Retina (tissue), 1 donor: Measurements from ENCODE around the gene MRPL21.

Experiments used
- DNase-seq: peaks from one replicate; pipeline ENCODE4 v3.0.0-alpha.2; 2016

The MRPL21 gene

DNA sequence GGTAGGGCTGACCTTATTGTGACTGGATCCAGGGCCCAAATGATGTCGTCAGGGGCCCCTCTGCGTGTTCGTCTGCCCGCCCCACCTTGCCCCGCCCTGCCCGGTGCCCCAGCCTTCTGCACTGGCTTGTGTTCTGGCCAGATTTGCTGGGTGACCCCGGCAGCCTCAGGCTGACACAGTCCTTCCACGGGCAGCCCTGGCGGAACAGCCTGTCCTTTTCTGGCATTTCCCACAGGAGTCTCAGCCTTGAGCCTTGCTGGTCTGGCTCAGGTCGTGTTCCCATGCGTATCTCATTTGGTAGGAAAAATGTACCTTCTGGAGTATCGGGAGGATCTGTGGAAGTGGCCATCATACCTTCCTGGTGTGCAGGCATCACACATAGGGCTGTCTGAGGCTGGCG lies 31.0 kb upstream of the MRPL21 start:
- no peak for DNase-seq

DNA sequence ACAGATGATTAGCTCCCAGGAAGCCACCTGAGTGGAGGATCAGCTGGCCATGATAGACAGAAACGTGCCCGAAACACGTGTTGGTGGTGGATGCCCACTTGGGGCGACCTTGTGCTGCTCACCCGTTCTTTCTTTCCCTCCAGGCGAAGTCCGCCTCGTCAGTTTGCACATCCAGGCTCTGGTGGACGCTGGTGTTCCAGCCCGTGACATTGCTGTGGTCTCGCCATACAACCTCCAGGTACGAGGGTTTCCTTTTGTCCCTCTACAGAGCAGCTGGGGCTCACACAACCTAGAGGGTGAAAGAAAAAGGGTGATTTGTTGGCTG lies 30.7 kb upstream of the MRPL21 start:
- no peak for DNase-seq

DNA sequence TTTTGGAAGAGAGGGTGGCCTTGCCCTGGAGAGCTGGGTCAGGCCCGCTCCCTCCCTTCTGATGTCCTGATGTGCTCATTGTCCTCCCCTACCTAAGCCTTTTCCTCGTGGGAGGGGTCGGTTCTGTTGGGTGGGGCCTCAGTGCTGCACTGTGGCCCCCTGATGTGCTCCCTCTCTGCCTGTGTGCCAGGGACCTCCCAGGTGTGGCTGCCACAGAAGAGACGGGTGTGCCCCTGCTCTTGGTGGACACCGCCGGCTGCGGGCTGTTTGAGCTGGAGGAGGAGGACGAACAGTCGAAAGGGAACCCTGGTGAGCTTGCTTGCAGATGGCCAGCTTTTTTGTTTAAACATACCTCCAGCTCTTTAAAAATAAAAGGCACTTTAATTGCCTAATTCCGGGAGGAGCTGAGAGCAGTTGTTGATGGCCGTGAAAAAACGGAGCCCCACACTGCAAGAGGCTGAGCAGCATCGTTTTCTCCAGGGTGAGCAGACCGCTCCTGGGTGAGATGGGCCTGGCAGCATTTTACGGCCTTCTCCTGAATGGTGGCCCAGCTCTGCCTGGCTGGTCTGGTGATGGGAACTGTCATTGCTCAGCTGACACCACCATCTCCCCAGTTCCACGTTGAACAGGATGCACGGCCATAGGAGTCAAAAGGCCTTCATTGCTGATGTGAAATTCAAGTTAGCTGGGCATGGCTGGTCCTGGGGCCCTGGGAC lies 30.1 kb upstream of the MRPL21 start:
- no peak for DNase-seq

- DNase-seq: no peak
These were observed 29.4 kb upstream of the MRPL21 start for GRCh38 chr11:68932933-68933577.

DNA sequence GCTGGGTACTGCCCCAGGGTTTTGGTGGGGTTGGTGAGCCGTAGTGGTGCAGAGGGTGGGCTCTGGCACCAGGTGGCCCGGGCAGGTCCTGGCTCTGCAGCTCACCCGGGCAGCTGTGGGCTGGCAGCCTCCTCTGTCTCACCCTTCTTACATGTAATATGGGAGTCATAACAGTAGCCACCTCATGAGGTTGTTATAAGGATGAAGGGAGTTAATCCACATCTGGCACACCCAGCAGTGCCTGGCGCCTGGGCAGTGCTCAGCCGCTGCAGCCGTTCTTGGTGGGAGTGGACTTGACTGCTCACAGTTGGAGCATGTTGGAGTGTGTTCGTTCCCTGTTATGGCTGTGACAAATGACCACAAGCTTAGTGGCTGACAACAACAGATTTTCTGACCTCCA lies 28.7 kb upstream of the MRPL21 start:
- DNase-seq: no peak

GRCh38 chr11:68931911-68932310 lies 28.3 kb upstream of the MRPL21 start:
- no peak for DNase-seq

DNA sequence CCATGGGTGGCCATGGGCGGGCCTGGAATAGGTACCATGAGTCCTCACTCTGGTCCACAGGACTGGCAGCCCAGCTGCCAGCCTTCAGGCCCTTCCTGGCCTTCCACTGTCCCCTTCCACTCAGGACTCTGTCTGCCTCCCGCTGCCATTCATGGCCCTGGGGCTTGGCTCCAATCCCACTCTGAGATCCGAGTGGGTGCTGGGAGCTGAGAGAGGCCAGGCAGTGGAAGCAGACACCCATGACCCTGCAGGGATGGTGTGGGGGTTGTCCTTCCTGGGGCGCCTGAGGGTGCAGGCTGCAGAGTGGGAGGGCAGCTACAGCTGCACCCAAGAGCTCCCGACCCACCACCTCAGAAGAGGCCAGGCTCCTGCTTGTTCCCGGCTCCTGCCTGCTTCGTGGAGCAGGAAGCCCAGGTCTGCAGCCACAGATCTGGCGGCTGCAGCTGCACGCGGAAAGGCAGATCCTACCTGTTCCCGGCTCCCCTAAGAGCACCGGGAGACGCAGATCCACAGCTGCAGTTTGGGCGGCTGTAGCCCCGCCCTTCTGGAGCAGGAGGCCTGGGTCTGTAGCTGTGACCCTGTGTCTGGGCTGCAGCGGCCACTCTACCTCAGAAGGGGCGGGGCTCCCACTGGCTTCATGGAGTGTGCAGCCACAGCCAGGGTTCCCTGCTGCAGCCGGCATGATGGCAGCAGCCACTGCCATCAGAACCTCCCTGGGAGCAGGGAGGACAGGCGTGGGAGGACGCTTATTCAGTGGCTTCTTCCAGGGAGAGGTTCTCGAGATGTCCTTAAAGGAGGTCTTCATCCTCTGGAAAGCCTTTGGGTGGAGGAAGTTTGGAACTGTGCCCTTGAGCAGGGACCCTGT lies 27.6 kb upstream of the MRPL21 start:
- DNase-seq: no peak

GRCh38 chr11:68929706-68930570 lies 26.3 kb upstream of the MRPL21 start:
- no peak for DNase-seq

DNA sequence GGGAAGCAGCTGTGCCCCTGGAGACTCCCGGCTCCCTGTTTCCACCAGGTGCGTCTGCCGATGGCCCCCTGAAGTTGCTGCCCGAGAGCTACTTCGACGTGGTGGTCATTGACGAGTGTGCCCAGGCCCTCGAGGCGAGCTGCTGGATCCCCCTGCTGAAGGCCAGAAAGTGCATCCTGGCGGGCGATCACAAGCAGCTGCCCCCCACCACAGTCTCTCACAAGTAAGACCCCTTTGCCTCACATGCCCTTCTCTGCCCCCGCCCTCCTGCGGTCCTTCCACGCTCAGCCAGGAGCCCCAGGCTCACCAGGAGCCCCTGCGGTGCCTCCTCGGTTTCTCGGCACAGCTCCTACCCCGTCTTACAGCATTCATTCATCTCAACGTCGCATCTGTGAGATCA lies 25.5 kb upstream of the MRPL21 start:
- no peak for DNase-seq

DNA sequence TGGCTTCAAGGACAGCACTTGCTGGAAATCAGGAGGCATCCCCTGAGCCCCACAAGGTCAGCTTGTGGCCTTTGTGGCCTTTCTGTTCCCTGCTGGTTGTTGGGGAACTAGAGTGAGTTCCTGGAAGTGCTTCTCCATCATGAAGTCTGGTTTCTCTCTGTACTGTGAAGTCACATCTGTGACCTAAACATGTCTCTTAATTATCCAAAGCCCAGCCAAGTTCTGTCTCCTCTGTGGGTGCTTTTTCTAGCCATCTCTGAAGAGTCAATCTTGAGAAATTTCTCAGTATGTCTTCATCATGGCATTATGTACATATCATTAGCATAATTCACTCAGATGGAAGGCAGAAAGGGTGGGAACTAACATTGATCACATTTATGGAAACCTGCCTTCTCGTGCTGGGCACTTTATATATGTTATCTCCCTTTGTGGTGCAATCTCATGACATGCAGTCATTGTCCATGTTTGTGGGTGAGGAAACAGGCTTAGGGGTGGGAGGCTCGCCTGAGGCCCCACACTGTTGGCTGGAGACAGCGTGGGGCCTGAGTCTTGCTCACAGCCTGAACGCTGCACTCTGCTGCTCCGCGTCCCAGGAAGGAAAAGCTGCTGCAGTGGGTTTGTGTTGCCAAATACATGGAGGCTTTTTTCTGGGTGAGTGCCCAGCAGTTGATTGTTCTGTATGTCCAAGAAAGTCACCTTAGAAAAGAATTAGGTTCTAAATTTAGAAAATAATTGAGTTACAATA lies 24.7 kb upstream of the MRPL21 start:
- DNase-seq: no peak

DNA sequence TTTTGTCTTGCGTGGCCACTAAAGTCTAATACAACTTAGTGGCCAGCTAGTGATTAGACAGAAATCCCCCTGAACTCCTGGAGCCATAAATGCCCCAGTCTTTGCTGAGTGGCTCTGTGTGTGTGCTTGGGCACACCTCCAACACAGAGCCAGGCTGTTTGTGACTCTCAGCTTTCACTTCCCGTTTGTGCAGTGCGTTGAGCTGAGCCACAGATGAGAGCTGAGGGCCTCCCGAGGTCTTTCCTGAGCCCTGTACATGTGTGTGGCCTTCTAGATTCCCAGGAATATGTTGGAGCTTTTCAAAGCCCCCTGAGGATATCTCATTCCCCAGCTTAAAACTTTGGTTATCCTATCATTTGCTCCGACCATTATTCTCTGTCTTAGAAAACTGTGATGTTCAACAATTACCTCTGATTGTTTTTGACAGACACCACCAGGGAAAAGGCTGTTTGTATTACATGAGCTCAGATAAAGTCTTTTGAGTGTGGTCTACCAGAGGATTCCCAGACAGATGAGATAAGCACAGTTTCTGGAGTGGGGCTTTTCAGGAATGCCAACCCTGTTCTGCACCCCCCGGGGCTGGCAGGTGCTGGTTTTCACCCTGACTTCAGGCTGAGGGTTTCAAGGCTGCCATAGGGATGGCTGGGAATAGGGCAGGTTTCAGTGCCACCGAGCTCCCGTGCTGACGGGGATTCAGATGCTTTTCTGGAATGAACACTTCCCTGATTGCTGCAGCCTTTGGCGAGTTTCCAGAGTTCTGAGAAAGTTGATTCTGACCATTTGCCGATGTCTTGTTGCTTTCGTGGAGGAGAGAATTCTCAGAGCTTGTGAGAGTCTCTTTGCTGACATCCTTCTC lies 23.9 kb upstream of the MRPL21 start:
- DNase-seq: no peak

DNA sequence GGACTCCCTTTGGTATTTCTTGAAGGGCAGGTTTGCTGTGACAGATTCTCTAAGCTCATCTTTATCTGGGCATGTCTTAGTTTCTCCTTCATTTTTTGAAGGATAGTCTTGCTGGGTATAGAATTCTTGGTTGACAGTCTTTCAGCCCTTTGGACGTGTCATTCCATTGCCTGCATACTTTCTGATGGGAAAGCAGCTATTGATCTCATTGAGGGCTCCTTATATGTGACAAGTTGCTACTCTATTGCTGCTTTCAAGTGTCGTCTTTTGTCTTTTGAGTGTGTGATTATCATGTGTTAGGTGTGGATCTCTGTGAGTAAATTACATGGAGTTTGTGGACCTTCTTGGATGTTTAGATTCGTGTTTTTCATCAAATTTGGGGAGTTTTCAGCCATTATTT lies 22.0 kb upstream of the MRPL21 start:
- no peak for DNase-seq

DNA sequence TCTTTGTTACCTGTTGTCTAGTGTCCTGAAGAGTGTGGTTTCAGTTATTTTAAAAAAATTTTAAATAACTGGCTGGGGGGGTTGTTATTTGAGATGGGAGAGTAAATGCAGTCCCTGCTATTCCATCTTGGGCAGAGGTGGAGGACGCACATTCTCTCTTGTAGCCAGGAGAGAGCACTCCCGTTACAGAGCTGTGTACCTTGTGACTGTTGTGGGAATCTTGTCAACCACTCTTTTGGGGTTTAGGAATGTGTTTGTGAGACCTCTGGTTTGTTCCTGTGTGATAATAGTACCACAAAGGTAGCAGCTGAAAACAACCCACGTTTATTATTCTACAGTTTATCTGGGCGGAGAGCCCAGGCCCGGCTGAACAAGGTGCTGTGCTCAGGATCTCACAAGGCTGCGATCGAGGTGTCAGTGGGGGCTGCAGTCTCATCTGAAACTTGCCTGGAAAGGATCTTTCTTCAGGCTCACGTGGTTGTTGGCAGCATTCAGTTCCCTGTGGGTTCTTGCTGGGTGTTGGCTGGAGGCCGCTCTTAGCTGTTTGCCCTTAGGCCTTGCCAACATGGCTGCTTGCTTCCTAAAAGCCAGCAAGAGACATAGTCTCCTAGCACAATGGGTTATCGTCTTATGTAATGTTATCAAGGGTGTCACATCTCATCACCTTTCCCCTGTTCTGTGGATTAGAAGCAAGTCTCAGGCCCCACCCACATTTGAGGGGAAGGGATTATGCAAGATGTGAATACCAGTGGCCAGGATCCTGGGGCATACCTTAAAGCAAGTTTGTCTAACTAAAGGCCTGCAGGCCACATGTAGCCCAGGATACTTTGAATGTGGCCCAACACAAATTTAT lies 20.7 kb upstream of the MRPL21 start:
- no peak for DNase-seq

DNA sequence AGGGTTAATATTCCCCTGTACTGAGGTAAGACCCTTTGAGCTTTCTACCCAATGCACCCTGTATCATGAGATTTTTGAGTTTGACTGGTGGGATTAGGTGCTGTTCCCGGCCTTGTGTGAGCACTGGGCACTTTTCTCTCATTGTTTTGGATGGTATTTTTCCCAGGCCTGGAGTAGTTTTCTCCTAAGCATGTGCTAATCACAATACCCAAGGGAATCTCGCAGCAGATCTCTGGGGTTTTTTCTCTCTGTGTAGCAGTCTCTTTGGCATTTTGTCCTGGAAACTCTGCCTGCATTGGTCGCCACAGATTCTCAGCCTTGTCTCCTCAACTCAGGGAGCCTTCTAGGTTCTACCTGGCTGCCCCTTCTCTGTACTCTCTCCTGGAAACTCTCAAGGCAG lies 20.0 kb upstream of the MRPL21 start:
- DNase-seq: no peak

GRCh38 chr11:68916439-68916838 lies 12.8 kb upstream of the MRPL21 start:
- DNase-seq: no peak

DNA sequence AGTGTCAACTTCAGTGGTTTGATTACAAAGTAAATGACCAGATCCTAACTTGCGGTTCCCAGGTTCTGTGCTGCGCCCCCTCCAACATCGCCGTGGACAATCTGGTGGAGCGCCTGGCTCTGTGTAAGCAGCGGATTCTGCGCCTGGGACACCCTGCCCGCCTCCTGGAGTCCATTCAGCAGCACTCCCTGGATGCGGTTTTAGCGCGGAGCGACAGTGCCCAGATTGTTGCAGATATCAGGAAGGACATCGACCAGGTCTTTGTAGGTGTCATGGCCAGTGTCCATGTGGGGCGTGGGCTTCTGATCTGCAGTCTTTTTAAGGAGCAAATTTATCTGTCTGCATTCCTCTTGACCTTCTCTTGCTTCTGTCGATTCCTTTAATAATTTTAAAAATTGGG lies 11.1 kb upstream of the MRPL21 start:
- no peak for DNase-seq

DNA sequence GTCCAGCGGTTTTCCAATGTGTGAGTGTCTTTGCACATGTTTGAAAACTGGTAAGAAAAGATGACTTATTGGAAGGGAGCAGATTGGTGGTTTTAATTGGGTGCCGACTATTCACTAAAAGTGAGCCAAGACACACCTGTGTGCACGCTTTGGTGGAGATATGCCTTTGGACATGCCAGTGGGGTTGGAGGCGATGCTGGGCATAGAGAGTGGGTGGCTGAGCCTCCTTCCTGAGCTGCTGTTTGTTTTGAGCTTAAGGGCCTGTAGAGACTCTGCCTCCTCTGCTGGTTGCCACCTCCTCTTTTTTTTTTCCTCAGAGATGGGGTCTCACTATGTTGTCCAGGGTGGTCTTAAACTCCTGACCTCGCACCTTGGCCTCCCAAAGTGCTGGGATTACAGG lies 9.6 kb upstream of the MRPL21 start:
- no peak for DNase-seq

- no peak for DNase-seq
These were observed 8.6 kb upstream of the MRPL21 start for GRCh38 chr11:68912254-68912653.

- DNase-seq: no peak
These were observed 8.1 kb upstream of the MRPL21 start for GRCh38 chr11:68911731-68912130.

GRCh38 chr11:68910965-68911364 lies 7.3 kb upstream of the MRPL21 start:
- DNase-seq: no peak
